Choroid plexus epithelial cell (primary cell): ENCODE measurements around the gene PROX1.

ENCODE experiments used
- DNase-seq: peaks from one replicate; pipeline ENCODE4 v3.0.0-alpha.2; 2010; ENCODE audit warnings: low read depth
- H3K4me3 ChIP-seq: 2 replicates; pipeline ENCODE4 v1.5.1; 2011; ENCODE audit warnings: low read depth, mild to moderate bottlenecking, control low read depth, low read length, moderate library complexity
- TF ChIP-seq, protein P1 (sequence below): conservative IDR thresholded peaks from 2 replicates; pipeline ENCODE4 v1.5.1; 2011; ENCODE audit warnings: low read depth, mild to moderate bottlenecking, control low read depth, inconsistent platforms, low read length, moderate library complexity

The PROX1 gene

GRCh38 chr1:214010717-214011116, 22.9 kb downstream of the PROX1 start:
- TF ChIP-seq, protein P1, sequence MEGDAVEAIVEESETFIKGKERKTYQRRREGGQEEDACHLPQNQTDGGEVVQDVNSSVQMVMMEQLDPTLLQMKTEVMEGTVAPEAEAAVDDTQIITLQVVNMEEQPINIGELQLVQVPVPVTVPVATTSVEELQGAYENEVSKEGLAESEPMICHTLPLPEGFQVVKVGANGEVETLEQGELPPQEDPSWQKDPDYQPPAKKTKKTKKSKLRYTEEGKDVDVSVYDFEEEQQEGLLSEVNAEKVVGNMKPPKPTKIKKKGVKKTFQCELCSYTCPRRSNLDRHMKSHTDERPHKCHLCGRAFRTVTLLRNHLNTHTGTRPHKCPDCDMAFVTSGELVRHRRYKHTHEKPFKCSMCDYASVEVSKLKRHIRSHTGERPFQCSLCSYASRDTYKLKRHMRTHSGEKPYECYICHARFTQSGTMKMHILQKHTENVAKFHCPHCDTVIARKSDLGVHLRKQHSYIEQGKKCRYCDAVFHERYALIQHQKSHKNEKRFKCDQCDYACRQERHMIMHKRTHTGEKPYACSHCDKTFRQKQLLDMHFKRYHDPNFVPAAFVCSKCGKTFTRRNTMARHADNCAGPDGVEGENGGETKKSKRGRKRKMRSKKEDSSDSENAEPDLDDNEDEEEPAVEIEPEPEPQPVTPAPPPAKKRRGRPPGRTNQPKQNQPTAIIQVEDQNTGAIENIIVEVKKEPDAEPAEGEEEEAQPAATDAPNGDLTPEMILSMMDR: no peak
- no peak for DNase-seq
- H3K4me3 ChIP-seq: no peak overlapping the region

- H3K4me3 ChIP-seq: no peak overlapping the region
- TF ChIP-seq, protein P1: no peak
- no peak for DNase-seq
Observed at GRCh38 chr1:214012418-214012817, 24.6 kb downstream of the PROX1 start.

DNA sequence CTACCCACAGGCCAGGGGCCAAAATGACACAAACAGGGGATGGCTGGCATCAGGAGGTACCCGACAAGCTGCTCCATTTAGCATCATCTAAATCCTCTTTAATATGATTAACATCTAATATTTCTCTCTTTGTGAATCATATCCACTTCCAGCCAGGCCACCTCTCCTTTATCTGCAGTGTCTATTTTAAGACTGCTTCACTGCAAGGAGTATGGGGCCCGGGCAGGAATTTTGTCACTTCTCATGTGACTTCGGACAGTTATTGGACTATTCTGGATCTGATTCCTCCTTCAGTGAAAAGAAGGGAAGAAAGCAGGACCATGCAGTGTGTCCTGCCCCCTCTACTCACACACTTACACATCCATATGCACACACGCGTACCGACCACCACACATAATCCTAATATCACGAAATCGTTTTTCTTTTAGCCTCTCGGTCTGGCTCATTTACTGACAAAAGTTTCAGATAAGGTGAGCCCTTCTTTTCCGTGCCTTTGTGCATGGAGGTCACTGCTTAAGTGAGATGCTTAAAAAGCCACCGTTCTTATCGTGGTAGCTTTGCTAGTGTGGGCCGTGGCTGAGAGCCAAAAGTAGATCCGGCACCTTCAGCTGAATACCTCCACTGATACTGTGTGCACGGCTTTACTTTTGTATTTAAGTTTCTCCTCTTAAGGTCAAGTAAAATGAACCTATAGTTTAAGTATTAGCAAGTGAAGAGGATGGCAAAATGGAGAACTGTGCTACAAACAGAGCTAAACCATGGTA, 26.0 kb downstream of the PROX1 start:
- no peak overlapping the region for H3K4me3 ChIP-seq
- no peak for DNase-seq
- TF ChIP-seq, protein P1: no peak

DNA sequence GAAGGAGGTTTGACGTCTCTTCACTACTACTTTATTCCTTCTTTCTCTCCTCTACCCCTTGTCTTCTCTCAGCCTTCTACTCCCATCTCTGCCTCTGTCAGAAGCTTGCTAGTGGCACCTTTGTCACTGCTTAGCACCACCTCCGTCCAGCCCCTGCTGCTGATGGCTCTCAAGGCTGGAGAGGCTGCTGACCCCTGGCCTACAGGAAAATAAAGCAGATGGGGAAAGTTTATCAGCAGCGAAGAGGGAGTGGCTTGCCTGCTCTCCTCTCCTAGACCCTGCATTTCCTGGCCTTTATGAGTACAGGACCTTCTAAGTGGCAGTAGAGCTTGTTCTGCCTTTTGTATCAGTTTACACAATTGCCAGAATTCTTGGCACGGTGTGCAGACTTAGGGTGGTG, 27.0 kb downstream of the PROX1 start:
- TF ChIP-seq, protein P1: no peak
- H3K4me3 ChIP-seq: no peak overlapping the region
- no peak for DNase-seq

GRCh38 chr1:214017191-214017982, 29.6 kb downstream of the PROX1 start:
- no peak for DNase-seq
- H3K4me3 ChIP-seq: no peak overlapping the region
- TF ChIP-seq, protein P1: no peak

DNA sequence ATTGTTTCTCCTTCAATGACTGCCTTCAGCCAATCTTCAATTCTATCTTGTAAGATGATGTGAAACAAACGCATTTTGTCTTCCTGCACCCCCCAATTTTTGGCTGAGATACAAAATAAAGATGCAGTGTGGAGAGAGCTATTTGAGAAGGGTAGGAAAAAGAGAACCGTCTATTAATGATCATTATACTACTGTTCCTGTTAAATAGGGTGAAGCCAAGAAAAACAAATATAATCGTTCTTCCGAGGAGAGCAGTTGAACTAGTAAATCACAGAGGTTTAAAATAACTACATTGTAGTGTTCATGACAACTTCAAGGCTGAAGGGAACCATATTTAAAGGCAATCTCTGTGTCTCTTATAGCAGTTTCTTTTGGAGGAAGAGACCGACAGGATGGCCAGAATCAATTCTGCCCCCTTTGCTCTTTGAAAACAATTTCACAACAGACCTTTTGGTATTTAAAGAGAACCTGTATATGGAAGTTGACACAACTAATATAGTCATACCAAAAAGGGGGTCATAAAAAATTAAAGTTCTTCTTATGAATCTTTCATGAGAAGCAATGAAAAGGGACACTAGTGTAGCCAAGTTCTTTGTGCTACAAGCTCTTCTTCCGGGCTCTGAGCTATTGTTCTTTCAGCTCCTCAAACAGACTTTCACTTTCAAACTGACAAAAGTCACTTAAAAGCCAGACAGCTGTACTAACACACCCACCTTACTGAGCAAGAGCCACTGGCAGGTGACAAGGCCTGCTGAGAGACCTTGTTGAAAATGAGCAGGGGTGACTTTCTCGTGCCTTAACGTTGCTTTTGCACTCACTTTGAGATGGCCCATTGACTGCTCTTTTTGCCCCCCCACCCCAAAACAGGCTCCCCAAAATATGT, 30.9 kb downstream of the PROX1 start:
- TF ChIP-seq, protein P1: no peak
- H3K4me3 ChIP-seq: no peak overlapping the region
- no peak for DNase-seq
